Measurements from ENCODE around the gene PRKCA. TPM values are rescaled to one million over a fixed set of nuclear protein-coding genes. Genes with fewer than 3 reads are reported as not detected.

The PRKCA gene
- total RNA-seq, 1 donor from 2014 or later, result 5.6 TPM

GRCh38 chr17:66813296-66813695 lies 510.9 kb downstream of the PRKCA start:
- no peak for DNase-seq
- intact Hi-C loops (cut with micrococcal nuclease), result no loop called here
- no peak for TF ChIP-seq CTCF (IDR thresholded peaks at IDR 0.05; ENCODE audit: borderline replicate concordance)
- H3K9me3 ChIP-seq (replicated peaks), result peaks cover 11% of the 10 kb centered on the region
- no peaks in the 10 kb centered on the region for H3K36me3 ChIP-seq
- peaks cover 47% of the 10 kb centered on the region for H3K27me3 ChIP-seq (ENCODE audit: low read depth)
- no peaks in the 10 kb centered on the region for H3K4me1 ChIP-seq
- H3K4me3 ChIP-seq, result no peak overlapping the region
- no peak overlapping the region for H3K27ac ChIP-seq (replicated peaks)

- no peak for DNase-seq
- intact Hi-C loops (cut with micrococcal nuclease), result no loop called here
- H3K36me3 ChIP-seq, result no peaks in the 10 kb centered on the region
- H3K27ac ChIP-seq (replicated peaks), result no peak overlapping the region
- H3K4me1 ChIP-seq, result no peaks in the 10 kb centered on the region
- no peak overlapping the region for H3K4me3 ChIP-seq
- peaks cover 11% of the 10 kb centered on the region for H3K9me3 ChIP-seq (replicated peaks)
- peaks cover 45% of the 10 kb centered on the region for H3K27me3 ChIP-seq (ENCODE audit: low read depth)
- no peak for TF ChIP-seq CTCF (IDR thresholded peaks at IDR 0.05; ENCODE audit: borderline replicate concordance)
Measured at GRCh38 chr17:66814026-66814425, 511.6 kb downstream of the PRKCA start.

DNA sequence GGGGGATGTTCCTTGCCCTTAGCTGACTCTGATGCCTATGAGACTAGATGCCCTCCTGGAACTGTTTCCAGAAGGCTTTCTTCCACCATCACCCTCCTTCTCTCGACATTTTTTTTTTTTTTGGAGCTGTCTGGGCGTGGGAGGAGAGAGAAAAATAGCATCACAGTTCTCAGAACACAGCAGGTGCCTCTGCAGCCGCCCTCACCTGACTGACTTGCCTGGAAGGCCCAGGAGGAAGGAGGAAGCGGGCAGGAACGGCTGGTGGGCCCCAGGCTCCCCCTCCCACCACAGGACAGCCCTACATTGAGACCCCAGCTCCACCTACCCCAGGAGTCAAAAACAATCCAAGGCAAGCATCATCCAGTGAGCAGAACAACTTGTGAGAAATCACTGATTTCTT lies 512.2 kb downstream of the PRKCA start:
- DNase-seq, result no peak
- Histone ChIP-seq H3K36me3 (no peaks in the 10 kb centered on the region), H3K9me3 (replicated peaks) (peaks cover 11% of the 10 kb centered on the region), H3K4me1 (no peaks in the 10 kb centered on the region), H3K27ac (replicated peaks) (no peak overlapping the region), H3K4me3 (no peak overlapping the region), H3K27me3 (ENCODE audit: low read depth) (peaks cover 45% of the 10 kb centered on the region)
- intact Hi-C loops (cut with micrococcal nuclease), result no loop called here
- no peak for TF ChIP-seq CTCF (IDR thresholded peaks at IDR 0.05; ENCODE audit: borderline replicate concordance)

DNA sequence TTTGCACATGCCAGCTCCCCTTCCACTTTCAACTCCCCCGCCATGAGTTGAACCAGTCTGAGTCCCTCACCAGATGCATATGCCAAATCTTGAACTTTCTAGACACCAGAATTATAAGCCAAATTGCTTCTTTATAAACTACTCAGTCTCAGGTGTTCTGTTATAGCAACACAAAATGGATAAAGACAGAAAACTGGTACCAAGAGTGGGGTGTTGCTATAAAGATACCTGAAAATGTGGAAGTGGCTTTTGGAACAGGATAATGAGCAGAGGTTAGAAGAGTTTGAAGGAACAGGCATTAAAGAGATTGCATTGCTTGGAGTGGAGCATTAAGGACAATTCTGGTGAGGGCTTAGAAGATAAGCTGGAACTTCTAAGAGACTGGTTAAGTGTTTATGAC lies 515.3 kb downstream of the PRKCA start:
- intact Hi-C loops (cut with micrococcal nuclease), result no loop called here
- no peak overlapping the region for H3K4me3 ChIP-seq
- TF ChIP-seq CTCF (IDR thresholded peaks at IDR 0.05; ENCODE audit: borderline replicate concordance), result no peak
- H3K9me3 ChIP-seq (replicated peaks), result peaks cover 11% of the 10 kb centered on the region
- H3K36me3 ChIP-seq, result no peaks in the 10 kb centered on the region
- peaks cover 53% of the 10 kb centered on the region for H3K27me3 ChIP-seq (ENCODE audit: low read depth)
- no peak overlapping the region for H3K27ac ChIP-seq (replicated peaks)
- no peaks in the 10 kb centered on the region for H3K4me1 ChIP-seq
- DNase-seq, result no peak

- Histone ChIP-seq H3K27ac (replicated peaks) (no peak overlapping the region), H3K4me3 (no peak overlapping the region), H3K9me3 (replicated peaks) (peaks cover 11% of the 10 kb centered on the region), H3K36me3 (no peaks in the 10 kb centered on the region), H3K4me1 (no peaks in the 10 kb centered on the region), H3K27me3 (ENCODE audit: low read depth) (peaks cover 54% of the 10 kb centered on the region)
- intact Hi-C loops (cut with micrococcal nuclease), result no loop called here
- DNase-seq, result no peak
- no peak for TF ChIP-seq CTCF (IDR thresholded peaks at IDR 0.05; ENCODE audit: borderline replicate concordance)
Measured at GRCh38 chr17:66819466-66819865, 517.1 kb downstream of the PRKCA start.

- no peak overlapping the region for H3K4me3 ChIP-seq
Measured at GRCh38 chr17:66822009-66822408, 519.6 kb downstream of the PRKCA start.

More at GRCh38 chr17:66822009-66822408, 519.6 kb downstream of the PRKCA start:
- Histone ChIP-seq H3K36me3 (no peaks in the 10 kb centered on the region), H3K27ac (replicated peaks) (no peak overlapping the region), H3K4me1 (no peaks in the 10 kb centered on the region), H3K9me3 (replicated peaks) (peaks cover 11% of the 10 kb centered on the region), H3K27me3 (ENCODE audit: low read depth) (peaks cover 63% of the 10 kb centered on the region)
- TF ChIP-seq CTCF (IDR thresholded peaks at IDR 0.05; ENCODE audit: borderline replicate concordance), result no peak
- intact Hi-C loops (cut with micrococcal nuclease), result no loop called here
- DNase-seq, result no peak
